H1 (cell line): ENCODE results near the gene MEF2C. TPM values are rescaled to one million over a fixed set of nuclear protein-coding genes. Genes with fewer than 3 reads are reported as not detected.

Experiments
- CTCF ChIA-PET: fragments of 300-600 bp; sonication (Branson Sonifier 250); formaldehyde crosslinking; loops from one replicate; lab custom pipeline; 2021; ENCODE audit not compliant: partially characterized antibody; lab: Charles Lee
- POLR2A ChIA-PET: fragments of 300-600 bp; sonication (Branson Sonifier 250); formaldehyde crosslinking; loops from one replicate; lab custom pipeline; 2021; ENCODE audit warnings: inconsistent platforms; ENCODE audit not compliant: partially characterized antibody; lab: Charles Lee
- DNase-seq, 2 experiments: peaks; one replicate each; pipeline versions ENCODE4 v3.0.0 to v3.0.0-alpha.2; 2010 to 2022; ENCODE audit warnings: low spot score in 2 of 2, low read depth in 1 of 2, mixed read lengths in 1 of 2
- FAIRE-seq: peaks from 2 replicates; lab custom pipeline; 2011; peaks lifted over from hg19 to GRCh38; lab: Jason Lieb, UNC
- H2AFZ ChIP-seq: 2 replicates; pipeline ENCODE4 v1.8.1; 2012; ENCODE audit warnings: low read length, inconsistent platforms
- H2AK5ac ChIP-seq: 2 replicates; pipeline ENCODE4 v1.6.1; 2013; ENCODE audit warnings: low read depth, low read length
- H2BK120ac ChIP-seq: replicated peaks from 2 replicates; pipeline ENCODE3; 2013; ENCODE audit warnings: low read depth, low read length, inconsistent platforms
- H2BK12ac ChIP-seq: 2 replicates; pipeline ENCODE4 v1.6.1; 2013; ENCODE audit warnings: low read depth, low read length
- H2BK15ac ChIP-seq: 2 replicates; pipeline ENCODE4 v1.6.1; 2013; ENCODE audit warnings: low read length
- H2BK20ac ChIP-seq: 2 replicates; pipeline ENCODE4 v1.6.1; 2013; ENCODE audit warnings: low read length
- H2BK5ac ChIP-seq: 2 replicates; pipeline ENCODE4 v1.6.1; 2013; ENCODE audit warnings: low read depth, low read length
- H3K14ac ChIP-seq: 2 replicates; pipeline ENCODE4 v1.6.1; 2013; ENCODE audit warnings: inconsistent platforms; ENCODE audit not compliant: insufficient read length
- H3K18ac ChIP-seq: 2 replicates; pipeline ENCODE4 v1.6.1; 2013; ENCODE audit warnings: low read length; ENCODE audit errors: extremely low read depth
- H3K23ac ChIP-seq: 2 replicates; pipeline ENCODE4 v1.6.1; 2013; ENCODE audit warnings: inconsistent platforms; ENCODE audit not compliant: insufficient read length
- H3K23me2 ChIP-seq: 2 replicates; pipeline ENCODE4 v1.6.1; 2013; ENCODE audit warnings: low read depth, low read length
- H3K27ac ChIP-seq: 2 replicates; pipeline ENCODE4 v1.6.1; 2011; ENCODE audit warnings: low read depth, low read length, inconsistent platforms
- H3K27me3 ChIP-seq, 4 experiments: replicated peaks in 1 of 4; 1 replicate in 1 of 4; 2 replicates in 3 of 4; pipeline versions ENCODE4 v1.6.1 to v1.8.1; 2011 to 2013; ENCODE audit warnings: low read length in 3 of 4, mild to moderate bottlenecking in 3 of 4, inconsistent platforms in 2 of 4, mixed read lengths in 2 of 4, moderate library complexity in 1 of 4; ENCODE audit not compliant: control insufficient read depth in 3 of 4, insufficient read depth in 3 of 4; ENCODE audit errors: extremely low read depth in 1 of 4
- H3K36me3 ChIP-seq, 4 experiments: 2 replicates each; pipeline versions ENCODE4 v1.6.1 to v1.8.1; 2011 to 2013; ENCODE audit warnings: mild to moderate bottlenecking in 4 of 4, low read length in 3 of 4, moderate library complexity in 2 of 4, control low read depth in 1 of 4, inconsistent platforms in 1 of 4; ENCODE audit not compliant: insufficient read depth in 4 of 4, control insufficient read depth in 2 of 4
- H3K4ac ChIP-seq: replicated peaks from 2 replicates; pipeline ENCODE3; 2013; ENCODE audit warnings: low read length, low read depth, mixed read lengths, inconsistent platforms; ENCODE audit not compliant: insufficient read length
- H3K4me1 ChIP-seq, 4 experiments: replicated peaks in 1 of 4; 1 replicate in 1 of 4; 2 replicates in 3 of 4; pipeline versions ENCODE4 v1.6.1 to v1.8.1; 2011 to 2013; ENCODE audit warnings: low read length in 3 of 4, inconsistent platforms in 2 of 4, mixed read lengths in 1 of 4; ENCODE audit not compliant: insufficient read depth in 4 of 4, control insufficient read depth in 3 of 4
- H3K4me2 ChIP-seq, 2 experiments: 2 replicates each; pipeline versions ENCODE4 v1.6.1 to v1.8.1; 2011 to 2013; ENCODE audit warnings: low read depth in 2 of 2, low read length in 2 of 2, control low read depth in 1 of 2, inconsistent platforms in 1 of 2, mild to moderate bottlenecking in 1 of 2; ENCODE audit not compliant: insufficient read depth in 1 of 2
- H3K4me3 ChIP-seq, 4 experiments: fragments of 200-600, 300-600 bp in 1 of 4; sonication (generic), shearing (Covaris generic), sonication (Bioruptor Twin) in 1 of 4; 2 replicates each; pipeline versions ENCODE4 v1.5.1 to v1.8.1; 2011 to 2016; ENCODE audit warnings: low read length in 4 of 4, low read depth in 3 of 4, control low read depth in 2 of 4, inconsistent platforms in 2 of 4, mild to moderate bottlenecking in 2 of 4, mixed read lengths in 1 of 4, moderate library complexity in 1 of 4; ENCODE audit not compliant: insufficient read depth in 2 of 4; ENCODE audit errors: extremely low read depth in 1 of 4
- H3K56ac ChIP-seq: replicated peaks from 2 replicates; pipeline ENCODE3; 2013; ENCODE audit warnings: low read depth, mild to moderate bottlenecking, mixed read lengths, low read length, inconsistent platforms; ENCODE audit not compliant: insufficient read length
- H3K79me1 ChIP-seq: 2 replicates; pipeline ENCODE4 v1.6.1; 2013; ENCODE audit warnings: low read depth, low read length, control low read depth
- H3K79me2 ChIP-seq, 2 experiments: 2 replicates each; pipeline versions ENCODE4 v1.6.1 to v1.8.1; 2012 to 2013; ENCODE audit warnings: low read length in 2 of 2, mild to moderate bottlenecking in 2 of 2, inconsistent platforms in 1 of 2; ENCODE audit not compliant: insufficient read depth in 2 of 2, control insufficient read depth in 1 of 2
- H3K9ac ChIP-seq, 4 experiments: replicated peaks in 1 of 4; 1 replicate in 1 of 4; 2 replicates in 3 of 4; pipeline versions ENCODE4 v1.6.1 to v1.8.1; 2011 to 2013; ENCODE audit warnings: low read depth in 3 of 4, low read length in 3 of 4, control low read depth in 2 of 4, mild to moderate bottlenecking in 2 of 4, moderate library complexity in 2 of 4, inconsistent platforms in 1 of 4; ENCODE audit errors: extremely low read depth in 1 of 4
- H3K9me3 ChIP-seq, 2 experiments: 2 replicates each; pipeline versions ENCODE4 v1.6.1 to v1.8.1; 2012 to 2013; ENCODE audit warnings: mild to moderate bottlenecking in 2 of 2, moderate library complexity in 2 of 2, control low read depth in 1 of 2, inconsistent platforms in 1 of 2, low read depth in 1 of 2, low read length in 1 of 2, mixed read lengths in 1 of 2; ENCODE audit not compliant: insufficient read depth in 2 of 2
- H4K20me1 ChIP-seq, 2 experiments: replicated peaks in 1 of 2; 2 replicates each; pipeline versions ENCODE3 to v1.8.1; 2011 to 2013; ENCODE audit warnings: inconsistent platforms in 2 of 2, low read length in 2 of 2, mild to moderate bottlenecking in 1 of 2; ENCODE audit not compliant: insufficient read depth in 2 of 2, control insufficient read depth in 1 of 2
- H4K5ac ChIP-seq: 2 replicates; pipeline ENCODE4 v1.6.1; 2013; ENCODE audit warnings: low read length, low read depth, mixed read lengths, inconsistent platforms; ENCODE audit not compliant: insufficient read length
- H4K8ac ChIP-seq: 2 replicates; pipeline ENCODE4 v1.8.0; 2013; ENCODE audit warnings: mild to moderate bottlenecking, moderate library complexity, low read length, inconsistent platforms; ENCODE audit not compliant: insufficient read depth; ENCODE audit errors: extremely low read depth
- H4K91ac ChIP-seq: replicated peaks from 2 replicates; pipeline ENCODE3; 2013; ENCODE audit warnings: low read length, mixed read lengths, inconsistent platforms; ENCODE audit not compliant: insufficient read length
- ATF2 ChIP-seq: IDR thresholded peaks from 2 replicates; pipeline ENCODE4 v1.6.1; 2012; ENCODE audit warnings: low read length, inconsistent platforms
- CEBPB ChIP-seq: IDR thresholded peaks from 2 replicates; pipeline ENCODE4 v1.6.1; 2012; ENCODE audit warnings: low read depth, low read length
- CTCF ChIP-seq, 3 experiments: IDR thresholded peaks; 1 replicate in 2 of 3; 2 replicates in 1 of 3; pipeline versions ENCODE4 v1.5.1 to v1.6.1; 2011; ENCODE audit warnings: low read length in 3 of 3, mild to moderate bottlenecking in 3 of 3, inconsistent platforms in 2 of 3, low read depth in 1 of 3, moderate library complexity in 1 of 3; ENCODE audit not compliant: insufficient read depth in 1 of 3; ENCODE audit errors: control extremely low read depth in 1 of 3
- E2F6 ChIP-seq: IDR thresholded peaks from 2 replicates; pipeline ENCODE4 v1.6.1; 2012; ENCODE audit warnings: inconsistent platforms
- FOSL1 ChIP-seq: IDR thresholded peaks from 2 replicates; pipeline ENCODE4 v1.6.1; 2011; ENCODE audit warnings: mild to moderate bottlenecking, low read depth, low read length, moderate library complexity; ENCODE audit not compliant: insufficient read depth
- TBP ChIP-seq: IDR thresholded peaks from 2 replicates; pipeline ENCODE4 v1.6.1; 2011; ENCODE audit warnings: low read depth, low read length, improper control_type of control experiment
- TEAD4 ChIP-seq: IDR thresholded peaks from 2 replicates; pipeline ENCODE4 v1.6.1; 2012; ENCODE audit warnings: low read depth, low read length, inconsistent platforms, mixed read lengths
- WGBS, 2 experiments: shearing (Covaris generic) in 1 of 2; methylation state at CpG; one replicate each; pipeline versions ENCODE4 v1.1.6 to v1.1.7; 2013 to 2015; ENCODE audit warnings: low lambda C conversion rate in 2 of 2, mixed read lengths in 2 of 2, inconsistent platforms in 1 of 2, low coverage in 1 of 2, missing lambda C conversion rate in 1 of 2; ENCODE audit not compliant: insufficient replicate concordance in 2 of 2, insufficient coverage in 1 of 2, insufficient read length in 1 of 2; ENCODE audit errors: extremely low coverage in 1 of 2, missing lambda C conversion rate in 1 of 2; 5-methylcytosine and 5-hydroxymethylcytosine counted together
- polyA plus RNA-seq, 7 experiments: library from polyadenylated mRNA; depleted of rRNA in 3 of 7; stranded (reverse) in 5 of 7; unstranded in 2 of 7; fragments of >200 nt in 5 of 7; fragments of 200-250 nt in 2 of 7; gene quantifications; 1 replicate in 5 of 7; 2 replicates in 1 of 7; 4 replicates in 1 of 7; pipeline versions ENCODE4 v1.2.1 to v1.2.3, GENCODE V29; 2011 to 2013; ENCODE audit warnings: missing spikeins in 2 of 7, mixed read lengths in 2 of 7
- total RNA-seq: library from RNA; stranded (reverse); fragmentation: NEBNext Ultra II Directional; extraction: Animal tissue kit (Norgen Biotek cat#: 25700); gene quantifications from 2 replicates; pipeline ENCODE4 v1.2.1, GENCODE V29; 2021

MEF2C gene
- total and polyA plus RNA-seq, 2 of the 8 experiments (the other 6 are each of a cell fraction or from before 2014, with no cell fraction given): 0.59 to 0.99 TPM

- Histone ChIP-seq H3K4me3 (peak overlapping the region; percentile 64 to 83 (median 68)), H3K23ac (no peak overlapping the region), H2BK5ac (no peak overlapping the region), H2BK20ac (no peak overlapping the region), H3K4me1 (peaks cover 0 to 8% (median 0%) of the 10 kb centered on the region in 4 experiments; a peak in 2 of 7 replicates), H3K9ac (no peak overlapping the region), H3K56ac (no peak overlapping the region), H2BK12ac (no peak overlapping the region), H3K27me3 (peaks cover 0 to 21% (median 10%) of the 10 kb centered on the region in 4 experiments; a peak in 6 of 7 replicates), H3K9me3 (no peaks in the 10 kb centered on the region), H3K79me1 (no peaks in the 10 kb centered on the region), H3K4me2 (peak overlapping the region; percentile 84 to 94), H4K20me1 (no peaks in the 10 kb centered on the region), H3K27ac (no peak overlapping the region), H3K4ac (no peak overlapping the region), H3K18ac (no peak overlapping the region), H2BK15ac (no peak overlapping the region), H4K91ac (no peak overlapping the region), H2AFZ (peak overlapping the region; percentile 81), H3K79me2 (no peaks in the 10 kb centered on the region), H3K14ac (no peak overlapping the region), H3K36me3 (no peaks in the 10 kb centered on the region), H4K8ac (no peak overlapping the region), H2AK5ac (no peak overlapping the region), H2BK120ac (no peak overlapping the region), H3K23me2 (peaks cover 14% of the 10 kb centered on the region), H4K5ac (no peak overlapping the region)
- FAIRE-seq (no peak), DNase-seq (peak in 1 of 2 experiments; percentile 77)
- ChIA-PET POLR2A (interaction anchor here (0.6 to 1.2 kb wide), 3 partner anchors 10 to 169 kb away, joined by 3 read pairs; no protein-coding TSS in a partner anchor), CTCF (interaction anchor here (0.7 to 1.3 kb wide), 4 partner anchors 11 to 158 kb away, joined by 3 read pairs; no protein-coding TSS in a partner anchor)
- 1% methylated on average over 46 of the region's 46 CpGs; no CpG with 5 or more reads in 1 of the 2 experiments for WGBS, 2 experiments
- TF ChIP-seq TEAD4 (no peak), E2F6 (peak; percentile 78), CEBPB (no peak), ATF2 (no peak), FOSL1 (no peak), TBP (no peak), CTCF (IDR thresholded peaks at IDR 0.05; ENCODE audit: control extremely low read depth in 1 of 3, insufficient read depth in 1 of 3, low read depth in 1 of 3, low read length in 3 of 3) (no peak)
Observed at GRCh38 chr5:88883836-88884607, 1.0 kb upstream of the MEF2C start.
